ENCODE results near the gene CMTM4.

CMTM4 gene

DNA sequence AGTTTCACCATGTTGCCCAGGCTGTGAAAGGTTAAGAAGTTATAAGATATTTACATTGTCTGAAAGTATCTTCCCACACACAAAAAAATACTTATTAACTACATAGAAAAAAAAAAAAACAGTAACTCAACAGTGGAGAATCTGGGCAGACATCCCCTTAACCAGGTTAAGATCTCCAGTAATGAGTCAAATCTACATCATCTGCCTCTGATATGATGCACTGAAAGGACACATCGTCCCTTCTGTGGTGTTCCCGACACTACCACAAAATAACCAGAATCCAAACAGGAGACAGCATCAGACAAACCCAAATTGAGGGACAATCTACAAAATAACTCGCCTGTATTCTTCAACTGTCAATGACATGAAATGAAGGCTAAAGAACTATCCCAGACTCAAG lies 40.0 kb downstream of the CMTM4 start:
- TF ChIP-seq FOXM1 (IDR thresholded peaks at IDR 0.05; ENCODE audit: borderline replicate concordance, low read depth), result no peak
- TF ChIP-seq NFIC (IDR thresholded peaks at IDR 0.05), result no peak
- no peak for TF ChIP-seq TCF12 (IDR thresholded peaks at IDR 0.05; ENCODE audit: low read depth)
- no peak for TF ChIP-seq CEBPB (IDR thresholded peaks at IDR 0.05)
- TF ChIP-seq TAF1 (IDR thresholded peaks at IDR 0.05; ENCODE audit: low read depth), result no peak
- TF ChIP-seq EP300 (IDR thresholded peaks at IDR 0.05; ENCODE audit: borderline replicate concordance), result no peak
- no peak for TF ChIP-seq ZBTB7A (IDR thresholded peaks at IDR 0.05; ENCODE audit: low read depth)
- no peak for TF ChIP-seq YY1 (IDR thresholded peaks at IDR 0.05; ENCODE audit: low read depth)
- TF ChIP-seq MAX (IDR thresholded peaks at IDR 0.05), result no peak
- TF ChIP-seq EGR1 (IDR thresholded peaks at IDR 0.05), result no peak
- no peak for TF ChIP-seq USF1 (IDR thresholded peaks at IDR 0.05)
- no peak for TF ChIP-seq REST (IDR thresholded peaks at IDR 0.05; ENCODE audit: low read depth)

DNA sequence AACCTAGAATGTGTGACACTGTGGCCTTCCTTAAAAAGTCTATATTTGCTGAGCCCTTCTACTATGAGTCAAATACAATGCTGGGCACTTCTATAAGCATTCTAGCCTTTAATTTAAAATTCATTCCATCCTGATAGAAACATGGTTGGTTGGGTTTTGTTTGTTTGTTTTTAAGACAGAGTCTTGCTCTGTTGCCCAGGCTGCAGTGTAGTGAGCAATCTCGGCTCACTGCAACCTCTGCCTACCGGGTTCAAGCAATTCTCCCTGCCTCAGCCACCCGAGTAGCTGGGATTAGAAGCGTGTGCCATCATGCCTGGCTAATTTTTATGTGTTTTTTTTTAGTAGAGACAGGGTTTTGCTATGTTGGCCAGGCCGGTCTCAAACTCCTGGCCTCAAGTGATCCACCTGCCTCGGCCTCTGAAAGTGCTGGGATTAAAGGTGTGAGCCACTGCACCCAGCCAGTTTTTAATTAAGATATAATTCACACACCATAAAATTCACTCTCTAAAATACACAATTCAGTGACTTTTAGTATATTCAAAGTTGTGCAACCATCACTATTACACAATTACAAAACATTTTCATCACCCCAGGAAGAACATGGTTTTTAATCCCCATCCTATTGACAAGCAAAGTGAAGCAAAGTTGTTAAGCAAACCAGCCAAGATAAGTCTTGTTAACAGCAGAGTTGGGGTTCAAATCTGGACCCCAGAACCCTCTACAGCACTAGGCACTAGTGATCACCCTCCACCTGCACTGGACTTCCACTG lies 42.8 kb downstream of the CMTM4 start:
- TF ChIP-seq NFIC (IDR thresholded peaks at IDR 0.05) (no peak), TCF12 (IDR thresholded peaks at IDR 0.05; ENCODE audit: low read depth) (no peak), FOXM1 (IDR thresholded peaks at IDR 0.05; ENCODE audit: borderline replicate concordance, low read depth) (no peak), ZBTB7A (IDR thresholded peaks at IDR 0.05; ENCODE audit: low read depth) (no peak)

GRCh38 chr16:66652661-66653360 lies 43.7 kb downstream of the CMTM4 start:
- TF ChIP-seq ZBTB7A (IDR thresholded peaks at IDR 0.05; ENCODE audit: low read depth), result no peak
- TF ChIP-seq NFIC (IDR thresholded peaks at IDR 0.05), result no peak
- TF ChIP-seq RAD21 (IDR thresholded peaks at IDR 0.05; ENCODE audit: low read depth), result no peak

- no peak for TF ChIP-seq CEBPB (IDR thresholded peaks at IDR 0.05)
- TF ChIP-seq TEAD4 (IDR thresholded peaks at IDR 0.05), result no peak
- no peak for TF ChIP-seq REST (IDR thresholded peaks at IDR 0.05; ENCODE audit: low read depth)
- no peak for TF ChIP-seq EGR1 (IDR thresholded peaks at IDR 0.05)
- TF ChIP-seq USF1 (IDR thresholded peaks at IDR 0.05), result no peak
- no peak for TF ChIP-seq NFIC (IDR thresholded peaks at IDR 0.05)
- TF ChIP-seq YY1 (IDR thresholded peaks at IDR 0.05; ENCODE audit: low read depth), result no peak
- no peak for TF ChIP-seq MAX (IDR thresholded peaks at IDR 0.05)
- no peak for TF ChIP-seq RAD21 (IDR thresholded peaks at IDR 0.05; ENCODE audit: low read depth)
- no peak for TF ChIP-seq ZBTB7A (IDR thresholded peaks at IDR 0.05; ENCODE audit: low read depth)
- TF ChIP-seq TCF12 (IDR thresholded peaks at IDR 0.05; ENCODE audit: low read depth), result no peak
- no peak for TF ChIP-seq TAF1 (IDR thresholded peaks at IDR 0.05; ENCODE audit: low read depth)
- TF ChIP-seq FOXM1 (IDR thresholded peaks at IDR 0.05; ENCODE audit: borderline replicate concordance, low read depth), result no peak
- no peak for TF ChIP-seq EP300 (IDR thresholded peaks at IDR 0.05; ENCODE audit: borderline replicate concordance)
- no peak for TF ChIP-seq CREB1 (IDR thresholded peaks at IDR 0.05; ENCODE audit: low read depth)
Observed at GRCh38 chr16:66651965-66652364, 44.6 kb downstream of the CMTM4 start.

DNA sequence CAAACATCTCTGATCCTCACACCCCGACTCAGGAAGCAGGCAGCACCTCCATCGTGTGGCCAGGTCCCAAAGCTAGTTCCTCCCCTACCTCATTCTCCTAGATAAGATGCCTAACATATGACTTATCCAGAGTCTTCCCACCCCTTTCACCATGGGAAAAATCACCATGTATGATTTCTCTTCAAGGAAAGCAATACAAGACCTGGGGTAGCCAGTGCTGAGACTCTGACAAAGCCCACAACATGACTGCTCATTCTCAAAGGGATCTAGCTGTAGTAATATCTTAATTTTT lies 45.1 kb downstream of the CMTM4 start:
- TF ChIP-seq TAF1 (IDR thresholded peaks at IDR 0.05; ENCODE audit: low read depth) (no peak), TEAD4 (IDR thresholded peaks at IDR 0.05) (no peak), USF1 (IDR thresholded peaks at IDR 0.05) (no peak), EGR1 (IDR thresholded peaks at IDR 0.05) (no peak), CREB1 (IDR thresholded peaks at IDR 0.05; ENCODE audit: low read depth) (no peak), ZBTB7A (IDR thresholded peaks at IDR 0.05; ENCODE audit: low read depth) (no peak), EP300 (IDR thresholded peaks at IDR 0.05; ENCODE audit: borderline replicate concordance) (no peak), REST (IDR thresholded peaks at IDR 0.05; ENCODE audit: low read depth) (no peak), FOXM1 (IDR thresholded peaks at IDR 0.05; ENCODE audit: borderline replicate concordance, low read depth) (no peak), MAX (IDR thresholded peaks at IDR 0.05) (no peak)

Data from Ishikawa (cell line).